COLO668 (cell line): ENCODE results near the gene KRTAP21-1.
"Not testable (repeated sequence)": the region's sequence is repeated elsewhere in the genome, so short reads cannot be mapped to it uniquely, and the experiment has no call there.

ENCODE experiments used
- DNase-seq: peaks from one replicate; lab custom pipeline; 2025; ENCODE audit not compliant: unreplicated experiment; lab: John Stamatoyannopoulos, UW

KRTAP21-1 gene

DNA sequence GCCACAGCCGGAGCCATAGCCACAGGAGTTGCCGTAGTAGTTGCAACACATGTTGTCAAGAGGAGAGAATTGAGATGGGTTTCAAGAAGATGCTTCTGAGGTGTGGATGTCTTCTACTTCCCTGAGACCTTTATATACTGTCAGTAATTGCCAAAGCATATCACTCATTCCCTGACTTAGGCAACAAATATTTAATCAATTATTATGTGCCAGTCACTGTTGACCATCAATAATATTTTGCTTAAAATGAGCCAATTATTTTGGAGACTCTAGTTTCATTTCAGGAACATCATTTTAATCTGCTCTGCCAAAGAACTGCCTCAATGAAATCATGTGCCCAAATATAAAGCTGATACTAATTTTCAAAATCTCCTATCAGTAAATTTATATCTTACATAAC is at the start of gene KRTAP21-1:
Gene KRTAP21-1, minus strand, starts transcription at position 101 of the 400 bp plus-strand sequence. Its CDS starts 50 bp downstream, at position 51.
- DNase-seq = not testable (repeated sequence)

DNA sequence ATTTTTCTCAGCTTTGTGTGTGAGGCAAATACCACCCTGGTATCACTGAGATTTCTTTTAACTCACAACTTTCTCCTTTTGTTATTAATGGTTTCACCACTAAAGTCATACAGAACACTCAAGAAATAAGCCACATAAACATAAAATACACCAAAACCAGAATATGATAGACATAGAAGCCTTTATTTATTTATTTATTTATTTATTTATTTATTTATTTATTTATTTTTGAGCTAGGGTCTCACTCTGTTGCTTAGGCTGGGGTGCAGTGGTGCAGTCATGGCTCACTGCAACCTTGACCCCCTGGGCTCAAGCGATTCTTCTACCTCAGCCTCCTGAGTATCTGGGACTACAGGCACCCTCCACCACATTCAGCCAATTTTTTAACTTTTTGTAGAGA is 45.4 kb upstream of the KRTAP21-1 start:
- DNase-seq = no peak

- DNase-seq = no peak
These were observed 38.5 kb upstream of the KRTAP21-1 start for GRCh38 chr21:30793581-30794314.

DNA sequence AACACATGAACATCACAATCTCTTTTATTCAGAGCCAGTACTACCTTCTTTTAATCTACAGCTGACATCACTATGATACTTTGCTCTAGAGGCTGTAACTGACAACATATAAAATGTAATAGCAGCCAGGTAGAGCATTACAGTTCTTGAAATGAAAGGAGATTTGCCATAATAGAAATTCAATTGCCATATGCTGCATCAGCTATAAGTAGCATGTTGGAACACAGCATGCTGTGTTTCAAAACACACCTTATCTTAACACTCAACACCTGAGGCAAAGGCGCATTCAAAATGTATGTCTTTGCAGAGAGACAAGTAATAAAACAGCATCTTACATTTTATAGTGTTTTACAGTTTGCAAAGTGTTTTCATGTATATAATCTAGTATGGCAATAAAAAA is 24.0 kb upstream of the KRTAP21-1 start:
- no peak for DNase-seq

- no peak for DNase-seq
These were observed 14.7 kb upstream of the KRTAP21-1 start for GRCh38 chr21:30769724-30770431.

DNA sequence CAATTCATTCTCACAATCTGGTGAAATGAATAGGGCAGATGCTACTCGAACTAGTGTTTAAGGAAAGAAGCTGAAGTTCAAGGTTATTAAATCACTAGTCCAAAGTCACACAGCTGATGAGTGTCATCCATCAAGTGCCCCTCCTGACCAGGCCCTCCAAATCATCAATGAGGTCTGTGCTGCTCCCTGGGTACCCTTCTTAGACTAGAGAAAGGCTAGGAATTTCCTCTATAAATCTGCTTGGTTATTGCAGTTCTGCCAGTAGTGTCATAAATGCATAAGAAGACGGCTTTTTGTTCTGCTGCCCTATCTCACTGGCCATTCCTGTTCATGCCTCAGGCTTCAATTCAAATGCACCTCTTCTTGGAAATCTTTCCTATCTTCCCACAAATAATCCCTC is 5.5 kb upstream of the KRTAP21-1 start:
- no peak for DNase-seq

- no peak for DNase-seq
These were observed 3.1 kb upstream of the KRTAP21-1 start for GRCh38 chr21:30758306-30758705.

- no peak for DNase-seq
These were observed 8.1 kb downstream of the KRTAP21-1 start, which contains the start of gene KRTAP21-2 for GRCh38 chr21:30747159-30747558. KRTAP21-2 (minus strand) TSS chr21:30747259; CDS start chr21:30747202, 57 bp downstream.

- no peak for DNase-seq
These were observed 14.8 kb downstream of the KRTAP21-1 start for GRCh38 chr21:30740462-30740861.

GRCh38 chr21:30733026-30733425 is 22.2 kb downstream of the KRTAP21-1 start:
- DNase-seq = no peak

DNA sequence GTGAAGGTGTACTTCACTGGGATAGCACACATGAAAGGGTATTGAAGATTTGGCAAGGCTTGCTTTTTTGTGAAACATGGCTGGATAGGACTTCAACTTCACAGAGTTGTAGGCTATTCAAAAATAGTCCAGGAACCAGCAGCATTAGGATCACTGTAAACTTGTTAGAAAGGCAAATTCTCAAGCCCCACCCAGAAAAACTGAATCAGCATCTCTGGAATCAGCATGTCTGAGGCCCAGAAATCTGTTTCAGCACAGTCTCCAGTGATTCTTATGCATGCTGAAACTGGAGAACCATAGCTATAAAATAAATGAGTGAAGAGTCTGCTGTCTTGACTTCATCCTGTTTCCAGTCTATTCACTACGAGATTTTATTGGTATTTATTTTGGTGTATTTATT is 28.5 kb downstream of the KRTAP21-1 start:
- no peak for DNase-seq

DNA sequence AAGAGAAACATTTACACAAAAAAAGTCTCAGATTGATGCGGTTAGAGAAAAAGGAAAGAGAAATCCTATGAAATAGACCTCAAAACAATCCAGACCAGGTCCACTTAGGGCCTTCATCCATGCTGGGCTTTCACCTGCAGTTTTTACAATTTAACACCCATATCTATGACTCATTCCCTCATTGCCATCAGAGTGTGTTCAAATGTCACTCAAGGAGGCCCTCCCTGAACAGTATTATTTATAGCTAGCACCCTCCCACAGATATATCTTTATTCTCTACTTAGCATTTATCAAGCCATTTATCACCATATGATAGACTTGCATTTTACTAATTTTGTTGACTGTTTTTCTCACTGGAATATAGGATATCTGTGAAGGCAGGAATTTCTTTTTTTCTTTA is 35.8 kb downstream of the KRTAP21-1 start:
- DNase-seq = no peak

DNA sequence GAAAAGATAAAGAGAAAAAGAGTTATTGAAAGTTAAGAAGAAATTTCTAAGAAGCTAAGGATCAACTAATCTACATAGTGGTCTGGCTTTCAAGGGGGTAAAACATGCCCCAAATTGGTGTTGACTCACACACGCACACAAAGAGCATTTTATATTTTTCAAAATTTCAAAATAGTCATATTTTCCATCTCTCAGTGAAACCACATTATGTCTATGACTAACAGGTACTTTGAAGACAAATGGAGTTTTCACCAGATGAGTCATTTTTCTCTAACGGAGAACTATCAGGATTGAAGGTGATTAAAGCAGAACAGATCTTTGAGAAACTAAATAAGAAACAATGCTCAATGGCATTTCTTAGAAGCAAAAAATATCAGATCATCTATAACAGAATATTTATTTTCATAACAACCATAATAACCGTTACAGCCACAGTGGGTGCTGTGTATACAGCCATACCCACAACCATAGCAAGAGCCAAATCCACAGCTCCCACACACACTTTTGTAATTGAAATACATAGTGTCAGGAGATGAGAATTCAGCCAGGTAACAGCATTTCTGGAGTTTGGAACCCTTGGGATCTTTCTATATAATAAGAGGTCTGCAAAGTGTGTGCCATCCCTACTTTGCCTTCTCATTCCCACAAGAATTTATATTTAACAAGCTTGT is 36.9 kb downstream of the KRTAP21-1 start, which contains the start of gene KRTAP21-3:
Gene KRTAP21-3, minus strand, starts transcription at position 539 of the 671 bp plus-strand sequence. Its CDS starts 18 bp downstream, at position 521.
- no peak for DNase-seq

GRCh38 chr21:30717105-30717504 is 38.1 kb downstream of the KRTAP21-1 start:
- DNase-seq = no peak

DNA sequence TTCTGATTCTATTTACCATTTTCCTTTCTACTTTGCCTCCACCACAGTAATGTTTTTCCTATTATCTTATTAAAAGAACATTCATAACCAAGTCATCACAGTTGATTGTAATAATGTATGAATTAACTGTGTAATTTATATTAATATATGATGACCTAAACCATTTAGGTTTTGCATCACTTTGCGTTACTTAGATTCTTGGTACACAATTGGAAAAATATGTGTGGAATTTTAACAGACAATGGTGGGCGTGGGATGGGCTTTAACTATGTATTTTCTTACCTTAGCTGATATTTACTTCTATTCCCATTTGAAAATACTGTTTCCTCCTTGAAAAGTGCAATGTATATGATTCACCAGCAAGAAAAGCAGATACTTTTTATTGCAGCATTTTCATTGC is 40.3 kb downstream of the KRTAP21-1 start:
- no peak for DNase-seq

DNA sequence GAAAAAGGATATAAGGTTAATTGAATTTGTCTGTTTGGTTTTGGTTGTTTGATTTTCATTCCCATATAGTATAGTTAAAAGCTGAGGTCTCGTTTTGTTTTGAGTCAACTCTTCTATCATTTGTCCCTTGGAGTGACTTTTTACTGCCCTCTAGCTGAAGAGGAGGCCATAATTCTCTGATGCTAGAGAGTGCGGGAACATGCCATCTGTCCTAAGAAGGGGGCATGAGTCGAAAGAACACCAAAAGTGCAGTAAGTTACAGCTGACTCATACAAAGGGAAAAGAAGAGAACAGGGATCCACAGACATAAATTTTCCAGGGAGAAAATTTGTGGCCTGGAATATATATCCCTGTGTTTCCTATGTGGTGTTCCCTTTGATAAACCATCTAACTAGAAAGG is 40.8 kb downstream of the KRTAP21-1 start:
- DNase-seq = no peak

DNA sequence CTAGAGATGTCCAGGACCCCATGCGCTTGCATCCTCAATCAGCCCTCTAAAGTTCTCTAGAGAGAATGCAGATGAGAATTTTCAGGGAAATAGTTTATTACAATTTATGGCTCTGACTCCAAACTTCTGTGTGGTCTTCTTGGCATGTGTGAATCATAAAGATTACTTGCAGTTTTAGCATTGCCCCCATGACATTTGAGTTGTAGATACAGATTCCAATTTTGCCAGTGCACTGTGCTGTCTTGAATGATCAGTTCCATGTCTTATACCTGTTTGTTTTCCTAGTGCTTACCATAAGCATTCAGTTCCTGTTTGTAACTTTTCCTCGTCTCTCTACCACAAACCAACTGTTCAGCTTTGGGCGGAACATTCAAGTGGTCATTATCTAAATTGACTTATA is 41.5 kb downstream of the KRTAP21-1 start:
- DNase-seq = no peak

- no peak for DNase-seq
These were observed 44.7 kb downstream of the KRTAP21-1 start for GRCh38 chr21:30710499-30710898.

DNA sequence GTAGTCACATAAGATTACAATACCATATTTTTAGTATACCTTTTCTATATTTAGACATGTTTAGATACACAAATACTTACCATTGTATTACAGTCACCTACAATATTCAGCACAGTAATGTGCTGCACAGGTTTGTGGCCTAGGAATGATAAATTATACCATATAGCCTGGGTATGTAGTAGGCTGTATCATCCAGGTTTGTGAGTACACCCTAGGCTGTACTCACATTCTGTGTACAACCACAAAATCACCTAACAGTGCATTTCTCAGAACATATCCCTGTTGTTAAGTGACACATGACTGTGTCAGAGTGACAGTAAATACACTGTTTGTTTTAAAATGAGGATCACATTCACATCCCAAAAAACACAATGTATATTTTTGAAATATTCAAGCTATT is 47.8 kb downstream of the KRTAP21-1 start:
- no peak for DNase-seq
